HAP-1 (cell line): Measurements from ENCODE around the gene STAMBP.
A peak's percentile ranks its signal among the peaks of the same experiment; 100 is the strongest.

ENCODE experiments used
- DNase-seq, 2 experiments: peaks; one replicate each; pipeline ENCODE4 v3.0.0-alpha.2; 2016 to 2020; ENCODE audit warnings: low spot score in 2 of 2
- H3K27me3 ChIP-seq: fragments of 250-450 bp; sonication (Bioruptor Pico); 2 replicates; pipeline ENCODE4 v1.5.1; 2020; ENCODE audit warnings: low read depth, mild to moderate bottlenecking, moderate library complexity
- H3K36me3 ChIP-seq: fragments of 250-450 bp; sonication (Bioruptor Pico); replicated peaks from 2 replicates; pipeline ENCODE4 v1.5.1; 2020; ENCODE audit warnings: mild to moderate bottlenecking
- H3K4me1 ChIP-seq: fragments of 250-450 bp; sonication (Bioruptor Pico); 2 replicates; pipeline ENCODE4 v1.5.1; 2020; ENCODE audit warnings: mild to moderate bottlenecking
- H3K4me3 ChIP-seq: fragments of 250-450 bp; sonication (Bioruptor Pico); 2 replicates; pipeline ENCODE4 v1.5.1; 2020; ENCODE audit warnings: mild to moderate bottlenecking, moderate library complexity
- H3K9me3 ChIP-seq: fragments of 250-450 bp; sonication (Bioruptor Pico); 2 replicates; pipeline ENCODE4 v1.5.1; 2020; ENCODE audit warnings: mild to moderate bottlenecking, moderate library complexity
- in situ Hi-C: fragments of 300-500 bp; cut with MboI; formaldehyde crosslinking; loops from 3 replicates; pipeline ENCODE4 v1.14.3; 2020; ENCODE audit warnings: low sequenced_read_pairs, inconsistent platforms, mixed read lengths

The STAMBP gene

GRCh38 chr2:73841912-73842738 is 13.4 kb downstream of the STAMBP start:
- Histone ChIP-seq H3K9me3 (no peaks in the 10 kb centered on the region), H3K27me3 (no peaks in the 10 kb centered on the region), H3K36me3 (peaks cover 47% of the 10 kb centered on the region), H3K4me3 (no peak overlapping the region), H3K4me1 (no peaks in the 10 kb centered on the region)
- in situ Hi-C loops: no loop called here
- no peak for DNase-seq

DNA sequence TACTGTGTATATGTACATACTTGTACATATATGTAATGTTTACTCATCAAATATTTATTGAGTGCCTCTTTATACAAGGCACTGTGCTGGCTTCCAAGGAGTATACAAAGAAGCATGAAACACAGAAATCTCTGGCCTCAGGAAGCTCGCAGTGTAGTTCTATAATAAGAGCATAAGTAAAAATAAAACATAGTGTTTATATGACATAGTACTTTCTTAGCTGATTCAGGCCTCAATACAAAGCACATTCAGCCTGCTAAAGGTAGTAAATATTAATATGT is 13.9 kb downstream of the STAMBP start:
- Histone ChIP-seq H3K9me3 (no peaks in the 10 kb centered on the region), H3K4me3 (no peak overlapping the region), H3K4me1 (no peaks in the 10 kb centered on the region), H3K27me3 (no peaks in the 10 kb centered on the region), H3K36me3 (peaks cover 51% of the 10 kb centered on the region)
- DNase-seq: no peak
- in situ Hi-C loops: no loop called here

- H3K36me3 ChIP-seq: peaks cover 51% of the 10 kb centered on the region
- in situ Hi-C loops: no loop called here
- no peak for DNase-seq
- no peaks in the 10 kb centered on the region for H3K4me1 ChIP-seq
- no peak overlapping the region for H3K4me3 ChIP-seq
- H3K27me3 ChIP-seq: no peaks in the 10 kb centered on the region
- H3K9me3 ChIP-seq: no peaks in the 10 kb centered on the region
Measured at GRCh38 chr2:73844087-73844486, 15.3 kb downstream of the STAMBP start.

DNA sequence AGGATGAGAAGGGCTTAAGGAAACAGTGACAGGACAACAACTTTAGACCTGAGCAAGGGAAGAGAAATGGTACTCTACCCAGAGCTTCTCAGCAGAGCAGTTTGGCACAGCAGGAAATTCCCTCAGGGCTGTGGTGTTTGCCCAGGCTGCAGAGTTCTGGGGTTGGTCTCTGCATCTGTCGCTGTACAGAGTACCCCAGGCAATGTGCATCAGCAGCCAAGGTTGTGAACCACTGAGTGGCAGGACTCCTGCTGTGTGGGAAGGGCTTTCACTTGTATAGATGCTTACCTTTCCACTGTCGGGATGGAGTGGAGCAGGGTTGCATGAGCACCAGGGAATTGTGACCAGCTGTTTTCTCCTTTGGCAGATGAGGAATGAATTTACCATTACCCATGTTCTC is 21.2 kb downstream of the STAMBP start:
- Histone ChIP-seq H3K4me3 (no peak overlapping the region), H3K36me3 (peaks cover 83% of the 10 kb centered on the region), H3K27me3 (no peaks in the 10 kb centered on the region), H3K9me3 (no peaks in the 10 kb centered on the region), H3K4me1 (no peaks in the 10 kb centered on the region)
- in situ Hi-C loops: no loop called here
- DNase-seq: no peak

DNA sequence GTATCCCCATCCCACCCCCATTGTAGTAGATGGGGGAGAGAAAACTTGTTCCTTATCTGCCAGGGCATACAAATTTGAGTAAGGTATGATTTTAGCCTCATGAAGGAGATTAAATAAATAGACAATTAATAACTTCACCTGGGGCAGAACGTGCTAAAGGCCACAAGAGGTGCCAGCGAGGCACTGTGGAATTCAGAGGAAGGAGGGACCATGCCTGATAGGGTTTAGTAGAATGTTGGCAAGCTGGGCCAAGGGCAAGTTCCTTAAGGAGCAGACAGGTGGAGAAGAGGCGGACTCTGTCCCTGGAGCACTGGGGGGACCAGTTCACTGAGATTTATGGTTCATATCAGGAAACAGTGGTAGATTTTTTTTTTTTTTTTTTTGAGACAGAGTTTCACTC is 22.5 kb downstream of the STAMBP start:
- Histone ChIP-seq H3K36me3 (peaks cover 85% of the 10 kb centered on the region), H3K4me3 (no peak overlapping the region), H3K4me1 (no peaks in the 10 kb centered on the region), H3K27me3 (no peaks in the 10 kb centered on the region), H3K9me3 (no peaks in the 10 kb centered on the region)
- in situ Hi-C loops: no loop called here
- peak in 1 of 2 experiments; percentile 24 for DNase-seq

- H3K36me3 ChIP-seq: peaks cover 86% of the 10 kb centered on the region
- DNase-seq: no peak
- H3K4me1 ChIP-seq: no peaks in the 10 kb centered on the region
- no peak overlapping the region for H3K4me3 ChIP-seq
- in situ Hi-C loops: no loop called here
- H3K27me3 ChIP-seq: no peaks in the 10 kb centered on the region
- no peaks in the 10 kb centered on the region for H3K9me3 ChIP-seq
Measured at GRCh38 chr2:73852020-73852419, 23.3 kb downstream of the STAMBP start.

DNA sequence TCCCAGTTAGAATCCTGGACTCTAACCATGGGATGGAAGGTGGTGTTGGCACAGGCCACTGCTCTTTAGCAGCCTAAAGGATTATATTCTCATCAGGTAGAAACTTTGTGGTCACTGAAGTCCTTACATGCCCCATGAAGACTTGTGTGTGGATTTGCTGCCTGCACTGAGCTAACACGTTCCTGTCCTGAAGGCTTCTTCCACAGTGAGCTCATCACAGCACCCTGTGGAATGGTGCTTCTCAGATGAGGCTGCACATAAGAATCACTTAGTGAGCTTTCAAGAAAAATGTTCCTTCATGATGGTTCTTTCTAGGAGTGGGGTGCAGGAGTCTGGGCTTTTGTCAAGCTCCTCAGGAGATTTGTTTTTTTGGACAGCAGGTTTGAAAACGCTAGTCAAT is 26.8 kb downstream of the STAMBP start:
- Histone ChIP-seq H3K4me3 (no peak overlapping the region), H3K4me1 (no peaks in the 10 kb centered on the region), H3K9me3 (no peaks in the 10 kb centered on the region), H3K36me3 (peaks cover 76% of the 10 kb centered on the region), H3K27me3 (no peaks in the 10 kb centered on the region)
- DNase-seq: no peak
- in situ Hi-C loops: no loop called here

GRCh38 chr2:73856214-73856613 is 27.5 kb downstream of the STAMBP start:
- no peak for DNase-seq
- Histone ChIP-seq H3K36me3 (peaks cover 76% of the 10 kb centered on the region), H3K9me3 (no peaks in the 10 kb centered on the region), H3K27me3 (no peaks in the 10 kb centered on the region), H3K4me1 (no peaks in the 10 kb centered on the region), H3K4me3 (no peak overlapping the region)
- in situ Hi-C loops: no loop called here

DNA sequence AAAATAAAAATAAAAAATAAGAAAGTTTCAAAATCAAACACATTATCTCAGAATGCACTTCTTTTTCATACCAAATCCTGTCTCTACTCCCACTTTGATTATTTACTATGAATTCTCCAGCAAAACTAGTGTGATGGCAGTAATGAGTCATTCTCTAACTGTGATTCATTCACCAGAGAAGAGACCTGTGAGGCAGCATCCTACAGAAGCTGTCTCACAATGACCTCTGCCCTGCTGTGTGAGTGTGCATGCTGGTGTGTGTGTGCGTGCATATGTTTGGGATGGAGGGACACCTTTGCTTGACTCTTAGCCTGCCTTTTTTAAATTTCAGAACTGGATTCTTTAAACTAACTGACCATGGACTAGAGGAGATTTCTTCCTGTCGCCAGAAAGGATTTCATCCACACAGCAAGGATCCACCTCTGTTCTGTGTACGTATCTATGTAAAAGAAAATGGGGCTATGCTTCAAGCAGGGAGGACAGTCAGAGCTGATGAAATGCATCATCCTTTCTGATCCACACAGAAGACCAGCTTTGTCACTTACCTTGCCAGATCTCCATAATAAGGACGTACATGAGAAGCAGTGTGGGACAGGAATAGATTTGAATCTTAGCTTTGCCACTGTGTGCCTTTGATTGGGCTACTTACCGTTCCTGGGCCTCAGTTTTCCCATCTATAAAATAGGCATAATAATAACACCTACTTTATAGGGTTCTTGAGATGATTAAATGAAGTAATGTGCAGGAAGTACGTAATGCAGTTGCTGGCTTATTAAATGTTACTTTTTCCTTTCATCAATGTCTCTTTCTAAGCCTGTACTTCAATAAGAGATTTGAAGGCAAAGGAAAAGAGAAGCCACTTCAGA is 31.2 kb downstream of the STAMBP start:
- no peak overlapping the region for H3K4me3 ChIP-seq
- no peak for DNase-seq

GRCh38 chr2:73862987-73863386 is 34.2 kb downstream of the STAMBP start:
- H3K4me1 ChIP-seq: no peaks in the 10 kb centered on the region
- no peaks in the 10 kb centered on the region for H3K9me3 ChIP-seq
- no peak for DNase-seq
- H3K4me3 ChIP-seq: no peak overlapping the region
- H3K27me3 ChIP-seq: no peaks in the 10 kb centered on the region
- in situ Hi-C loops: no loop called here
- H3K36me3 ChIP-seq: peaks cover 75% of the 10 kb centered on the region

More for the DNA sequence above, 31.2 kb downstream of the STAMBP start:
- peaks cover 78% of the 10 kb centered on the region for H3K36me3 ChIP-seq
- in situ Hi-C loops: no loop called here
- H3K4me1 ChIP-seq: no peaks in the 10 kb centered on the region
- H3K9me3 ChIP-seq: no peaks in the 10 kb centered on the region
- H3K27me3 ChIP-seq: no peaks in the 10 kb centered on the region

DNA sequence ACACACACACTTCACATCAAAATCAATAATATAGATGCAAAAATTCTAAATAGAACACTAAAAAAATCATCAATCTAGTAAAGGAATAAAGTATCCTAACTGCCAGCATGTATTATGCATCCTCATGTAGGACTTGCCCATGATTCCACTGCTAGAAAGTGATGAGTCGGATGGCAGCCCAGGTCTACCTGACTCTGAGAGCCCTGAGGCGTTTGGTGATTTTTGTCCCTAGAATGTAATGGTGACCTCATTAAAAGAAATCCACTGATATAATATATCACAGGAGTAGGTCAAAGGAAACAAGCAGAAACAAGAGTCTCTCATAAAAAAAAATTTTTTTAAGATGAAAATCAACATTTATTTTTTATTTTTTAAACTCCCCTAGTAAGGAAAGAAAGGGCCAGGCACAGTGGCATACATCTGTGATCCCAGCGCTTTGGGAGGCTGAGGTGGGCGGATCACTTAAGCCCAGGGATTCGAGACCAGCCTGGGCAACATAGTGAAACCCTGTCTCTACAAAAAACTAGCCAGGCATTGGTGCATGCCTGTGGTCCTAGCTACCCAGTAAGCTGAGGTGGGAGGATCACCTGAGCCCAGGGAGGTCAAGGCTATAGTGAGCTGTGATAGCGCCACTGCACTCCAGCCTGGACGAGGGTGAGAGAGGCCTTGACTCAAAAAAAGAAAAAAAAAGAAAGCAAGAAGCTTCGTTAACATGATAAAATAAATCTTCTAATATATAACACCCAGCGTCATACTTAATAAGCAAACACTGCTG is 39.6 kb downstream of the STAMBP start:
- peaks cover 31% of the 10 kb centered on the region for H3K36me3 ChIP-seq
- H3K27me3 ChIP-seq: no peaks in the 10 kb centered on the region
- DNase-seq: no peak
- H3K4me3 ChIP-seq: no peak overlapping the region
- no peaks in the 10 kb centered on the region for H3K4me1 ChIP-seq
- H3K9me3 ChIP-seq: no peaks in the 10 kb centered on the region
- in situ Hi-C loops: no loop called here

- Histone ChIP-seq H3K36me3 (peaks cover 14% of the 10 kb centered on the region), H3K4me3 (no peak overlapping the region), H3K4me1 (no peaks in the 10 kb centered on the region), H3K9me3 (no peaks in the 10 kb centered on the region), H3K27me3 (no peaks in the 10 kb centered on the region)
- in situ Hi-C loops: no loop called here
- no peak for DNase-seq
Measured at GRCh38 chr2:73870084-73870483, 41.3 kb downstream of the STAMBP start.

- no peak for DNase-seq
- in situ Hi-C loops: no loop called here
- no peaks in the 10 kb centered on the region for H3K36me3 ChIP-seq
- 0 out of 2 replicates have a peak, but pooled peaks cover 2% of the 10 kb centered on the region for H3K27me3 ChIP-seq
- no peak overlapping the region for H3K4me3 ChIP-seq
- H3K4me1 ChIP-seq: no peaks in the 10 kb centered on the region
- H3K9me3 ChIP-seq: no peaks in the 10 kb centered on the region
Measured at GRCh38 chr2:73877071-73877802, 48.5 kb downstream of the STAMBP start.
